ENCODE data around the gene DOCK9. TPM values are rescaled to one million over a fixed set of nuclear protein-coding genes. Genes with fewer than 3 reads are reported as not detected.

The DOCK9 gene
- total RNA-seq, 1 donor from 2014 or later = 24.1 TPM

DNA sequence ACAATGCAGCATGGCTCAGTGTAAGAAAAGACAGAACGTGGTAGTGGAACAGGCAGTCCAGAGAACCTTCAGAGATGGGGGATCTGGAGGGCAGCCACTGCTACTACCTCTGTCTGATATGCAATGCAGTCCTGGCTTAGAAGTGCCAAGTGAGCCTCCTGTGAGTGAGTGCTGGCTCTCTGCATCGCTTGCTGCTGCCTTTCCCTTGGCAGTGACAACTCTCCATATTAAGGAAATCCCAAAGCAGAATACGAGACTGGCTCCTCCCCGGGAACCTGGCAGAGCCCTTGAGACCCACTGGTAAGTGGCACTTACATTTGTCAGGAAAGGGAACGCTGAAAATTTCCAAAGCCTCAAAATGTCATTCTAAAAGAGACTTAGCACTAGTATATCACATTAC lies 7.5 kb downstream of the DOCK9 start:
- TF ChIP-seq, protein P1, sequence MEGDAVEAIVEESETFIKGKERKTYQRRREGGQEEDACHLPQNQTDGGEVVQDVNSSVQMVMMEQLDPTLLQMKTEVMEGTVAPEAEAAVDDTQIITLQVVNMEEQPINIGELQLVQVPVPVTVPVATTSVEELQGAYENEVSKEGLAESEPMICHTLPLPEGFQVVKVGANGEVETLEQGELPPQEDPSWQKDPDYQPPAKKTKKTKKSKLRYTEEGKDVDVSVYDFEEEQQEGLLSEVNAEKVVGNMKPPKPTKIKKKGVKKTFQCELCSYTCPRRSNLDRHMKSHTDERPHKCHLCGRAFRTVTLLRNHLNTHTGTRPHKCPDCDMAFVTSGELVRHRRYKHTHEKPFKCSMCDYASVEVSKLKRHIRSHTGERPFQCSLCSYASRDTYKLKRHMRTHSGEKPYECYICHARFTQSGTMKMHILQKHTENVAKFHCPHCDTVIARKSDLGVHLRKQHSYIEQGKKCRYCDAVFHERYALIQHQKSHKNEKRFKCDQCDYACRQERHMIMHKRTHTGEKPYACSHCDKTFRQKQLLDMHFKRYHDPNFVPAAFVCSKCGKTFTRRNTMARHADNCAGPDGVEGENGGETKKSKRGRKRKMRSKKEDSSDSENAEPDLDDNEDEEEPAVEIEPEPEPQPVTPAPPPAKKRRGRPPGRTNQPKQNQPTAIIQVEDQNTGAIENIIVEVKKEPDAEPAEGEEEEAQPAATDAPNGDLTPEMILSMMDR (IDR thresholded peaks at IDR 0.05) = no peak
- no peaks in the 10 kb centered on the region for H3K36me3 Mint-ChIP-seq (ENCODE audit: unreplicated experiment)
- H3K4me1 Mint-ChIP-seq (ENCODE audit: unreplicated experiment) = peaks cover 10% of the 10 kb centered on the region
- no peaks in the 10 kb centered on the region for H3K27me3 Mint-ChIP-seq (ENCODE audit: unreplicated experiment)
- H3K27ac Mint-ChIP-seq (ENCODE audit: unreplicated experiment) = no peak overlapping the region
- no peak overlapping the region for H3K4me3 Mint-ChIP-seq (ENCODE audit: unreplicated experiment)
- no peaks in the 10 kb centered on the region for H3K9me3 Mint-ChIP-seq (ENCODE audit: unreplicated experiment)
- DNase-seq (ENCODE audit: extremely low spot score, unreplicated experiment) = no peak

DNA sequence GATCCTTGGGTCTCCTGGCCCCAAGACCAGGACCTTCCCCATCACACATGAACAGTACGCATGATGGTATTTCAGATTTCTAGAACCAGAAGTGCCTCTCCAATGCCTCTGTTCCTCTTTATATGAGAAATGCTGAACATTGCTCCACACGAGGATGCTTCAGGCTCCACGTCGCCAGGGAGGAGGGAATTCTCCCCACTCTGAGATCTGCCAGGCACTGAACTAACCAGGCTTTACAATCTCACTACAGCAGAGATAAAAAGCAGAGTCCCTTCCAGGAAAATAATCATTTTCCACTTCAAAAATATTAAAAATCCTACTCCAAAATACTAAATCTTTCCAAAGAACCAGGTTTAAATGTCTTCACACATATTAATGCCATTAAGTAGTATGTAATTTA lies 10.4 kb downstream of the DOCK9 start:
- TF ChIP-seq, protein P1 (IDR thresholded peaks at IDR 0.05) = no peak
- H3K27me3 Mint-ChIP-seq (ENCODE audit: unreplicated experiment) = no peaks in the 10 kb centered on the region
- H3K4me3 Mint-ChIP-seq (ENCODE audit: unreplicated experiment) = no peak overlapping the region
- H3K36me3 Mint-ChIP-seq (ENCODE audit: unreplicated experiment) = no peaks in the 10 kb centered on the region
- no peaks in the 10 kb centered on the region for H3K9me3 Mint-ChIP-seq (ENCODE audit: unreplicated experiment)
- DNase-seq (ENCODE audit: extremely low spot score, unreplicated experiment) = no peak
- peaks cover 2% of the 10 kb centered on the region for H3K4me1 Mint-ChIP-seq (ENCODE audit: unreplicated experiment)
- H3K27ac Mint-ChIP-seq (ENCODE audit: unreplicated experiment) = no peak overlapping the region

GRCh38 chr13:98966019-98966418 lies 11.8 kb downstream of the DOCK9 start:
- no peaks in the 10 kb centered on the region for H3K27me3 Mint-ChIP-seq (ENCODE audit: unreplicated experiment)
- H3K4me3 Mint-ChIP-seq (ENCODE audit: unreplicated experiment) = no peak overlapping the region
- H3K36me3 Mint-ChIP-seq (ENCODE audit: unreplicated experiment) = no peaks in the 10 kb centered on the region
- no peak for DNase-seq (ENCODE audit: extremely low spot score, unreplicated experiment)
- no peaks in the 10 kb centered on the region for H3K9me3 Mint-ChIP-seq (ENCODE audit: unreplicated experiment)
- peaks cover 12% of the 10 kb centered on the region for H3K4me1 Mint-ChIP-seq (ENCODE audit: unreplicated experiment)
- no peak overlapping the region for H3K27ac Mint-ChIP-seq (ENCODE audit: unreplicated experiment)
- TF ChIP-seq, protein P1 (IDR thresholded peaks at IDR 0.05) = no peak

DNA sequence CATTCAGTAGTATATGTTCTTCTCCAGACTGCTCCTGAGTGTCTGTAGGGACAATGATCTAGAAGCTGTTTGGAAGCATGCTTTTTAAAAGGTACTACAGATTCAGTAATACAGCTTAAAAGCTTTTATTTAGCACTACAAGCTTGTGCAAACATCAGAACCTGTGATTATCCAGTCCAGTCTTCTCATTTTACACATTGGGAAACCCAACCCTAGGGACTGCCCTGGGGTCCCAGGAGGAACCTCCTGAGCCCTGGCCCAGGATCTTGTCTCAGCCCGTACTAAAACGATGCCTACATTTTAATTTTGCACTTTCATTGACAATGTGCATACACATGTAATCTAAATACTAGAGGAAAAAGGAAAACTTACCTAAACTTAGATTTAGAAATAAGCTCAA lies 12.5 kb downstream of the DOCK9 start:
- Mint-ChIP-seq H3K36me3 (ENCODE audit: unreplicated experiment) (no peaks in the 10 kb centered on the region), H3K4me1 (ENCODE audit: unreplicated experiment) (peaks cover 15% of the 10 kb centered on the region)

GRCh38 chr13:98963917-98964316 lies 13.9 kb downstream of the DOCK9 start:
- Mint-ChIP-seq H3K36me3 (ENCODE audit: unreplicated experiment) (no peaks in the 10 kb centered on the region), H3K27me3 (ENCODE audit: unreplicated experiment) (no peaks in the 10 kb centered on the region), H3K4me3 (ENCODE audit: unreplicated experiment) (no peak overlapping the region), H3K9me3 (ENCODE audit: unreplicated experiment) (no peaks in the 10 kb centered on the region), H3K4me1 (ENCODE audit: unreplicated experiment) (peaks cover 17% of the 10 kb centered on the region), H3K27ac (ENCODE audit: unreplicated experiment) (no peak overlapping the region)
- DNase-seq (ENCODE audit: extremely low spot score, unreplicated experiment) = no peak
- TF ChIP-seq, protein P1 (IDR thresholded peaks at IDR 0.05) = no peak

More for the DNA sequence above, 12.5 kb downstream of the DOCK9 start:
- H3K9me3 Mint-ChIP-seq (ENCODE audit: unreplicated experiment) = no peaks in the 10 kb centered on the region
- TF ChIP-seq, protein P1 (IDR thresholded peaks at IDR 0.05) = no peak
- H3K4me3 Mint-ChIP-seq (ENCODE audit: unreplicated experiment) = no peak overlapping the region
- no peak overlapping the region for H3K27ac Mint-ChIP-seq (ENCODE audit: unreplicated experiment)
- H3K27me3 Mint-ChIP-seq (ENCODE audit: unreplicated experiment) = no peaks in the 10 kb centered on the region
- no peak for DNase-seq (ENCODE audit: extremely low spot score, unreplicated experiment)
